NCI-H510A (cell line): ENCODE measurements around the gene SYCE1.
"Not testable (repeated sequence)": the region's sequence is repeated elsewhere in the genome, so short reads cannot be mapped to it uniquely, and the experiment has no call there.

Experiments
- DNase-seq: peaks from one replicate; lab custom pipeline; 2025; lab: John Stamatoyannopoulos, UW

Gene SYCE1

DNA sequence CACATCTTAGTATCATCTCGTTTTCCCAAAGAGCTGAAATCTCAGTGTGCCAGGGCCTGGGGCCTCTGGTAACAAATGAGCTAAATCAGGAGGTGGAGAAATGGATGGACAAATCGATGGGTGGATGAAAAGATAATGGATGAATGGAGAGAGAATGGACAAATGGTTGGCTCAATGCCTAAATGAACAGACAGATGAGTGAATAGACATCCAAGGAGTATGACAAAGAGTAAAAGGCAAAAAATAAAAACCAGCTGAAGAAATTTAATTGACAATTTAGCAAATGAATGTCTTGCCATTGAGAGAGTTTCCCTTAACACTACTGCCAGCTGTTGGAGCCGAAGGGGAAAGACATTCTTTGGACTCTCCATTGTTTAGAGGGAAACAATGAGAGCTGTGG lies 8.0 kb downstream of the SYCE1 start:
- no peak for DNase-seq

DNA sequence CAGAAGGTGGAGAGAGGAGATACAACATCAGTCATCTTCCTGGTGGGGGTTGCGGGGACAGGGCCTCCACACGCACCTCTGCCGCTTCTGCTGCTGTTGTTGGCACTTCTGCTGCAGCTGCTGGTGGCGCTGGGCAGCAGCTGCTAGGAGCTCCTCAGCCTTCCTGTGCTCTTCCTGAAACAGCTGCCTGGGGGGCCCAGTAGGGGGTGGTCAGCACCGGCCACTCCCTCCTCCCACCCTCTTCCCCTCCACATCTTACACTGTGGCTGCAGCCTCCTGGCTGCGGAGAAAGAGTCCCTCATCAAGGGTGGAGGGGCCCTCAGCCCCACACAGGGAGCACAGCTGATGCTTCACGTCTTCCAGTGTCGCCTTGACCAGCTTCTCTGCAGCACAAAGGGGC lies 9.9 kb downstream of the SYCE1 start:
- no peak for DNase-seq

DNA sequence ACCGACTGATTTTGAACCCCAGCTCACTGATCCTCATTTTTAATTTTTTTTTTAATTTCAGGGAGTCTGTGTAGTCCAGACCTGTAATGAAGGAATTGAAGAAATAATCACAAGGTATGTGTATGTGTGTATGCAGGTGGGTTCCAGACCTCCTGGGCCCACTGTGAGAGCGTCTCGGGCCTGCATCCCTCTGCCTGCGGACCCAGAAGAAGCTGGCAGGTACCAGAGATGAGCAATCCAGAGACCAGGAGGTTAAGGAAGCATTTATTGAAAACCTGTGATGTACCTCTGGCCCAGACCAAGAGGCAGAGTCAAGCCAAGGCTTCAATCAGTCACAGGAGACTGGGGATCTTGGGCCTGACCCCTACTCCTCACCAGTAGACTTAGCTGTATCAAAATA lies 10.8 kb downstream of the SYCE1 start:
- no peak for DNase-seq

DNA sequence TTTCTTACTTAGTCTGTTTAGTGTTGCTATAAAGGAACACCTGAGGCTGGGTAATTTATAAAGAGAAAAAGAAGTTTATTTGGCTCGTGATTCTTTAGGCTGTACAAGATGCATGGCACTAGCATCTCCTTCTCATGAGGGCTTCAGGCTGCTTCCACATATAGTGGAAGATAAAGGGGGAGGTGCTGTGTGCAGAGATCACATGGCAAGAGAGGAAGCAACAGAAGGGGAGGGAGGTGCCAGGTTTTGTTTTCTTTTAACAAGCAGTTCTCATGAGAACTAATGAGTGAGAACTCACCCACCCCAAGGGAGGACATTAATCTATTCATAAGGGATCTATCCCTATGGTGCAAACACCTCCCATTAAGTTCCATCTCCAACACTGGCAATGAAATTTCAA lies 20.9 kb downstream of the SYCE1 start:
- no peak for DNase-seq

DNA sequence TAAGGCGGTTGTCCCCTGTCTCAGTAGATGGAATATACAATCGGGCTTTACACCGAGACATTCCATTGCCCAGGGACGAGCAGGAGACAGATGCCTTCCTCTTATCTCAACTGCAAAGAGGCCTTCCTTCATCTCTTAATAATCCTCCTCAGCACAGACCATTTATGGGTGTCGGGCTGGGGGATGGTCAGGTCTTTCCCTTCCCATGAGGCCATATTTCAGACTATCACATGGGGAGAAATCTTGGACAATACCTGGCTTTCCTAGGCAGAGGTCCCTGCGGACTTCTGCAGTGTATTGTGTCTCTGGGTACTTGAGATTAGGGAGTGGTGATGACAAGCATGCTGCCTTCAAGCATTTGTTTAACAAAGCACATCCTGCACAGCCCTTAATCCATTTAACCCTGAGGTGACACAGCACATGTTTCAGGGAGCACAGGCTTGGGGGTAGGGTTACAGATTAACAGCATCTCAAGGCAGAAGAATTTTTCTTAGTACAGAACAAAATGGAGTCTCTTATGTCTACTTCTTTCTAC lies 23.9 kb downstream of the SYCE1 start:
- not testable (repeated sequence) for DNase-seq

DNA sequence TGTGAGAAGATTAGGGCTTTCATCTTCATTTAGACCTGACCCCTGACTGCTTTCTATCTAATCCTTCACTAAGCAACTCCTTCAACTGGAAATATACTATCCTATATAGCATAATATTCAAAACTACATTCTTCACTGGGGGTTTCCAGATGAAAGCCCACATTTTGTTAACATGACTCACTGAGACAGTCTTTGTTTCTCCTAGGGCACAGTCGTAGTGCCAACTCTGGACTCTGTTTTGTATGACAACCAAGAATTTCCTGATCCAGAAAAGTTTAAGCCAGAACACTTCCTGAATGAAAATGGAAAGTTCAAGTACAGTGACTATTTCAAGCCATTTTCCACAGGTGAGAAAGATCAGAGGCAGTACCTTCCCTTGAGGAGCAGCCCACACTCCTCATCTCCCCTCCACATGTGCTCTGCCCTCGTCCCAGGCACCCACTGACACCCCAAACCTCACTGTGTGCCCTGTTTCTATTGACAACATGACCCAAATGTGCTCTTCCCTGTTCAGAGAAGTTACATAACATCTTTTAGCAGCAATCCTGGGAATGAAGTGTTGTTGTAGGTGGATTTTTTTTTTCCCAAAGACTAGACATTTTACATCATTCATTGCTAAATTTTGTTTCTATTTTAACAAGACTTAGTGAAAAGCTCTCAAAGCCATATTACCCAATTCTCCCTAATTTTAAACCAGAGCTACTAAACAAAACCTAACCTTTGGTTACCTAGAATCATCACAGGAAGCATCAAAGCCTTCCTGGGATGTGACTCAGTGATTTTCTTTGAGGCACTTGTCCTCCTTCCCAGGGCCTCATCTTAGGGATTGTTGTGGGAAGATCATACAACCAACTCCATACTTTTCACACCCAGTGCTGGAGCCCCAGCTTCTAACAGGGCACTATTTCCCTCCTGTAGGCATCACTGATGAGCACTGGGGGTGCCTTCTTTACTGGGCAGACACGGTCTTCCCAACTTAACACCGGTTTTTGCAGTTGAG lies 27.5 kb downstream of the SYCE1 start:
- DNase-seq = no peak

DNA sequence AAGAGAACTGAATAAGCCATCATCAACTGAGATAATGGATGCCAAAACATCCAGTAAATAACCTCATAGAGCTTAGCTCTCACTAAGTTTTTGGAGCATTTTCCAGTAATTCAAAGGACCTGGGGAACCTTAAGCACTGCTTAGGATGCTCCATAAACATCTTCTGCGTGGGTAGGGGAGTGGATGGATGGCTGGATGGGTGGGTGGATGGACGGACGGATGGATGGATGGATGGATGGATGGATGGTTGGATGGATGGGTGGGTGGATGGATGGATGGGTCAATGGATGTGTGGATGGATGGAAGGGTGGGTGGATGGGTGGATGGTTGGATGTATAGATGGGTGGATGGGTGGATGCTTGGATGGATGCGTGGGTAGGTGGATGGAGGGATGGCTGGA lies 29.2 kb downstream of the SYCE1 start:
- DNase-seq = no peak

DNA sequence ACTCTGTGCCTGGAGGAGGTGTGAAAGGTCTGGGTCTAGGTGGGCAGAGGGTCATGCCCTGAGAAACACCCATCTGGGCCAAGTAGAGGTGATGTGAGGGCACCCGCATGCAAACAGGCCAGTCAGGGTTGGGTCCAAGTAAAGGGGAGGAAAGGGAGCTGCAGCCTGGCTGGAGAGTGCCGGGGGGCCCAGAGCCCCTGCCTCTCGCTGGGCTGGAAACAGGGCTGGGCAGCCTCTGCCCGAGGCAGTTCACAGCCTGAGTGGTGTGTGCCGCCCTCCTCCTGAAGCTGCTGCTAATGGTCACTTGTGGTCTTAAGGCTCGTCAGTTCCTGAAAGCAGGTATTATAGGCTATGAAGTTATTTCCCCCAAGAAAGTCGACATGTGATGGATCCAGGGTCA lies 31.0 kb downstream of the SYCE1 start:
- no peak for DNase-seq

DNA sequence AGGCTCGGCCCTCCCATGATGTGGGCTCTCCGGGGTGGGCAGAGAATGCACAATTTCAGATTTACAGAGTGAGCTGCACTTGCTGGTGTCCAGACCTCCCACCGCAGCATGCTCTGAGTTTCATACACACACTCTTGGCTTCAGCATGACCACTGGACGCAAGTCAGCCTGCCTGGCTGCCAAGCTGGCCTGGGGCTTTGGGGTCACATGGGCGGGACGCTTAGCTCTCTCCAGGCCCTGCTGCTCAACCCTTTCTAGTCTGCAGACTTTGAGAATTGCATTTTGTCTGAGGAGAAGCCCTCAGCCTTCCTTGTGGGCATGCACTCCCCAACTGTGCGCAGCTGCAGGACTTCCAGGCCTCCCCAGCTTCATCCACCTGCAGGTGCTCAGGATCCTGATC lies 32.5 kb downstream of the SYCE1 start:
- DNase-seq = no peak

DNA sequence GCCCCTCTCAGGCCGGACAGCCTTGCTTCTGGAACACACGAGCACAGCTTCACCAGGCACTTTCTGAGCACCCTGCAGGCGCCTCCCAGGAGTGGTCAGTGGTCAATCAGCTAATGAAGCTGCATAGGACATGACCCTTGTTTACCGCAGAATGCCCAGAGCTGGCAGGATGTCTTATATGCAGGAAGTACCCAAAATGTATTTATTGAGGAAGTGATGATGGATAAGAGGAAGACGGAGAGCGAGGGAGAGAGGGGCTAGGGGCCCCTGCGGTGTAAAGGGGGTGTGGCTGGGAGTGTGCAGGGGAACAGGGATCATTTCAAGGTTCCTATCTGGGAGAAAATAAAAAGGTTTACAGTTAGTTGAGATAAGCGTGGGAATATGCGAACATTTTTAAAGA lies 34.9 kb downstream of the SYCE1 start:
- DNase-seq = no peak

DNA sequence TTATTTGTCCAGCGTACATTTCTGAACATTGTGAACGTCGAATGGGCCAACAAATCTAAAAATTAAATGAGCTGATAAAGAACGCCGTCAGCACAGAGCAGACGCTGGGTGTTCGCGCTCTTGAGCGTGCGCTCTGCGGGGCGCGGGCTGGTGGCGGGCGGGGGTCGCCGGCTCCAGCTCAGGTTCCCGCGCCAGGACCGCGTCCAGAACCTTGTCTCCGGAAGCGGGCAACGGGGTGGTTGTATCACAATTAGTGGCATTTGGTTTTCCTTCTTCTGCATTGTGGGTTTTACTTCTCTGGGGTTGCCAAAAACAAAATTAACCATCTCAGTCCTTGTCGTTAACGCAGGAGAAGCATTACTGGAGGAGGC lies 35.8 kb downstream of the SYCE1 start:
- no peak for DNase-seq

DNA sequence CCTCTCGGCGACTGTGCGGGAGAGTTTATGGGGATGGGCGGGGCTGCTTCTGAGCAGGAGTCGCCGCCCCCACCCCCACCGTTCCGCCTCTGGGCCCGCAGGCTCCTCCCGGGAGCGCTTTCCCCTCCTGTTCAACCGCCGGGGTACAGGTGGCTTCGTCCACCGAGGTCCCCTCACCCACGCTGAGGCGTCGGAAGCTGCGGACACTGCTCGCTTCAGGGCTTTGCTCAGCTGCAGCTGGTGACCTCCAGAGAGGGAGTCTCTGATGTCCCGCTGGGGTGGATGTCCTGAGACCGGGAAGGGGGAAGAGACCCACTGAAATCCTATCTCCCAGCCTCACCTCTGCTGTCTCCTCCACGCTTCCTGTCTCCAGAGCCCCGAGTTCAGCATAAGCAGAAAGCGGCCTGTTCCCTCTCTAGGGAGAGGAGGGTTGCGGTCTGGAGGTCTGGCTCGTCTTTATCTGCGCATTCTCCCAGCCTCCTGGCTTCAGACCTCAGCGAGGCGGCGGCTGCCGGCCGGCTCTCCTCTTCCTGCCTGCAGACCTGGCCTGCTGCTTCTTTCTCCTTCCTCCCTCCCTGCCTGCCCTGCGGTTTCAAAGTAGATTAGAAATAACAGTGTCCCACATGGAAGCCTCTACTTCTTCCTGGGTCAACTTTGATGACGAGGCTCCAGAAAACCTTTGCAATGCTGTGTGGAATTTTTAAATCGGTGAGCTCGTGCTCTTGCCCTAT lies 36.4 kb downstream of the SYCE1 start:
- no peak for DNase-seq

DNA sequence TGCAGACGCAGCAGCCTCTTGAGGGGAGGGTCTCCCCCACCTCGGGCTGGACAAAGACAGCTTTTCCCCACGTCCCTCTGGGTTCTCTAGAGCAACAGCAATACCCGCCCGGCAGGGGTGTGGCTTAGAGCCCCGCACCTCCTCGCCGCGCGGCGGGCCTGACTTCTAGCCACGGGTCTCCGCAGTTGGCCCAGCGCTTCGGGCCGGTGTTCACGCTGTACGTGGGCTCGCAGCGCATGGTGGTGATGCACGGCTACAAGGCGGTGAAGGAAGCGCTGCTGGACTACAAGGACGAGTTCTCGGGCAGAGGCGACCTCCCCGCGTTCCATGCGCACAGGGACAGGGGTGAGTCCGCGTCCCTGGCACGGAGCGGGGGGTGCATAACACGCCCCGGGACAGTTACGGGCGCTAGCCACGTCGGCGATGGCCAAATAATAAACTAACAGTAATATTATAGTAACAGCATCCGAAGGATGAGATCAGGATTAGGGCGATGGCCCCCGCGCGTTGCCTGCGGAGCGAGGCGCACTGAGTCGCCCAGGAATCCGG lies 37.0 kb downstream of the SYCE1 start:
- no peak for DNase-seq

DNA sequence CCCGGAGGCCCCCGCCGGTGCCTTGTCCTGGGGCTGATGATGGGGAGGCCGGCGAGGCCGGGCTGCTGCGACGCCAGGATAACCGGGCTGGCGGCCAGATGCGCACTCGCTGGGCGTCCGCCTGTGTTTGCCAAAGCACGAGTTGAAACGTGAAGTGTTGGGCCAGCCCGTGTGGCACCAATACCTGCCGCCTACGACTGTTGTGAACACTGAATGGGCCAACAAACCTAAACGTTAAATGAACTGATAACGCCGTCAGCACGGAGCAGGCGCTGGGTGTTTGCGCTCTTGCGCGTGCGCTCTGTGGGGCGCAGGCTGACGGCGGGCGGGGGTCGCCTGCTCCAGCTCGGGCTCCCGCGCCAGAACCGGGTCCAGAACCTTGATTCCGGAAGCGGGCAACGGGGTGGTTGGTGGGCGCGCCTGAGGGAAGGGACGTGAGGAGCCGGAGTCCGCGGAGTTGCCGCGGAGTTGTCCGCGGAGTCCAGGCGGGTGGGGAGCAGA lies 37.6 kb downstream of the SYCE1 start:
- no peak for DNase-seq

DNA sequence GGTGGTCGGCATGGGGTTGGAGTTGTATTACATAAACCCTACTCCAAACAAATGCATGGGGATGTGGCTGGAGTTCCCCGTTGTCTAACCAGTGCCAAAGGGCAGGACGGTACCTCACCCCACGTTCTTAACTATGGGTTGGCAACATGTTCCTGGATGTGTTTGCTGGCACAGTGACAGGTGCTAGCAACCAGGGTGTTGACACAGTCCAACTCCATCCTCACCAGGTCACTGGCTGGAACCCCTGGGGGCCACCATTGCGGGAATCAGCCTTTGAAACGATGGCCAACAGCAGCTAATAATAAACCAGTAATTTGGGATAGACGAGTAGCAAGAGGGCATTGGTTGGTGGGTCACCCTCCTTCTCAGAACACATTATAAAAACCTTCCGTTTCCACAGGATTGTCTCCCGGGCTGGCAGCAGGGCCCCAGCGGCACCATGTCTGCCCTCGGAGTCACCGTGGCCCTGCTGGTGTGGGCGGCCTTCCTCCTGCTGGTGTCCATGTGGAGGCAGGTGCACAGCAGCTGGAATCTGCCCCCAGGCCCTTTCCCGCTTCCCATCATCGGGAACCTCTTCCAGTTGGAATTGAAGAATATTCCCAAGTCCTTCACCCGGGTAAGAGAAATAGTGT lies 38.3 kb downstream of the SYCE1 start, which contains the start of gene CYP2E1:
Gene CYP2E1 (plus strand): TSS at position 407 of the 632 bp plus-strand sequence. CDS start 33 bp downstream, at position 440.
- no peak for DNase-seq

DNA sequence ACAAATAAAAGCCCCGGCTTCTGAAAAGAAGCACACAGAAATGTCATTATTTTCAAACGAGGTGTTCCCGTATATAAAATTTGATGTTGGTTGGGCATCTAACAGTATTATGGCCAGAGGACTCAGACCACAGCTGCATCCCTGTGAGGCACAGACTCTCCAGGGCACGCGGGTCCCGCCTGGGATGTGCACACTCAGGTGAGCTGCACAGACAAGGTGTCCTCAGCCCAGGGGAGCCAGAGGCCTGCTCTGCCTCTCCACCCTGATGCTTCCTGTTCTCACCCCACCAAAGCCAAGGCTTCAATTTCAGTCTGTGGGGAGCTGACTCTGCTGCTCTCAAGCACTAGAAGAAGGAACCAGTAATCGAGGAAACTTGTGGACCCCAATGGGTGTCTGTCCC lies 39.9 kb downstream of the SYCE1 start:
- no peak for DNase-seq

DNA sequence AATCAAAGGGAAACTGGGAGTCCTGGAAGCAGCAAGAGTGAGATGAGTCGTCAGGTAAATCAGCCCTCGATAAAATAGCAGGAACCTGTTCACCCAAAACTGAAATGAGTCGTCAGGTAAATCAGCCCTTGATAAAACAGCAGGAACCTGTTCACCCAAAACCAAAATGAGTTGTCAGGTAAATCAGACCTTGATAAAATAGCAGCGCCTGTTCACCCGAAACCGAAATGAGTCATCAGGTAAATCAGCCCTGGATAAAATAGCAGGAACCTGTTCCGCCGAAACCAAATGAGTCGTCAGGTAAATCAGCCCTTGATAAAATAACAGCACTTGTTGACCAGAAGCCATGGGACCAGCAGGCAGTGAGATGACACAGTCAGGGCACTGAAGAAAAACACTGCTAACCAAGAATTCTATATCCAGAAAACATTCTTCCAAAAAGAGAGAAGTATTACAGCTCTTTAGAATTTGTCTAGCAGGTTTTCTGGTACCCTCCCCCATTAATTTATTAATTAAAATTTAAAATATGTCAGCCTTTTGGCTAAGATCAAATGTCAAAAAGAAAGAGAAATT lies 41.7 kb downstream of the SYCE1 start:
- DNase-seq = no peak

DNA sequence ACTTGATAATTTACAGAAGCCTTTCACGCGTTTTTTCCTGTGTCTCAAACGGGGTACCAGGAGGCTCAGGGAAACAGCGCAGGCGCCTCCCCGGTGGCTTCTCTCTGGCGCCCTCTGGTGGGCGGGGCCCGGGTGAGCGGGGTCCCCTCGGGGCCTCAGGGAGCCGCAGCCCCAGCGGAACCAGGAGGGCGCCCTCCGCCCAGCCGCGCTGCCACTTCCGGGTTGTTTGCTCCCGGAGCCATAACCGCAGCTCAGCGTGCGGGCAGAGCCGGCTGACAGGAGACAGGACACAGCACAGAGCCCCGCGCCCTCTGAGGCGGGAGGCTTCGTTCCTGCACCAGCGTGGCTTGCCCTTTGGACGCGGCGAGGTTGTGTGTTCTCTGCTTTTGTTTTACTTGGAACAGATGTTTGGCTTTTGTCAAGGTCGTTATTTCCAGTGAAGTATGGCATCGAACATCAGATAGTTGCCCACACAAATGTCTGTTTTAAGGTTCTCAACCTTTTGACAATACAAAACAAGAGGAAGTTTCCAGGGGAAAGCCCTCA lies 45.1 kb downstream of the SYCE1 start:
- DNase-seq = no peak

DNA sequence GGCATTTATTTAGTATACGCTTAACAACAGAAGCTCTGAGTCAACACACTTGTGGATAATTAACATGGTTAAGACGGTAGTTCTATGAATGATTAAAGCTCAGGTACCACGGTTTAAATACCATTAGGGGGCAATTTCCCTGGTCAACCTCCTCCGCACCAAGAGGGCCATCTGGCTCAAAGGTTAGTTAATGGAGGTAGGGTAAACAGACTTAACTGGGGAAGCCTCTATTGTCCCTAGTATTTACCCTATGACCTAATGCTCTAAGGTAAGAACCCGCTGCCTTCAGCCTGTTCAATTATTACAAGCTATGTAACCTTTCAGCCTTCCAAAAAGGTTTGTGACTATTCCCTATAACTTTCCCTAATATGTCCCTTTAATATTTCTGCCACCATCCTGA lies 46.9 kb downstream of the SYCE1 start:
- DNase-seq = not testable (repeated sequence)

DNA sequence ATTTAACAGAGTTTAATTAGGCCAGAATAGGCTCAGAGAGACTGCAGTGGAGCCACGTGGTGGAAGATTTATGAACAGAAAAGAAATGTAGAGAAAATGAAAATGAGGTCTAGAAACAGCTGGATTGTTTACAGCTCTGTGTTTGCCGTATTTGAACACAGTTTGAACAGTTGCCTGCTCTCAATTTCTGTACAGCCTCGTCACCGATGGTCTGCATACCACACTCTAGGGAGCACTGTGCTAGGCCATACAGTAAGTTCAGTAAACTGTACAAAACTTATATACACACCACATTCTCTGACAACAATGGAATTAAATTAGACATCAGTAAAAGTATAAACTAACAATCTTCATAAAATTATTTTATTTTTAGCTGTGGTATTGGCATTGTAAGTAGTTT lies 49.3 kb downstream of the SYCE1 start:
- no peak for DNase-seq

DNA sequence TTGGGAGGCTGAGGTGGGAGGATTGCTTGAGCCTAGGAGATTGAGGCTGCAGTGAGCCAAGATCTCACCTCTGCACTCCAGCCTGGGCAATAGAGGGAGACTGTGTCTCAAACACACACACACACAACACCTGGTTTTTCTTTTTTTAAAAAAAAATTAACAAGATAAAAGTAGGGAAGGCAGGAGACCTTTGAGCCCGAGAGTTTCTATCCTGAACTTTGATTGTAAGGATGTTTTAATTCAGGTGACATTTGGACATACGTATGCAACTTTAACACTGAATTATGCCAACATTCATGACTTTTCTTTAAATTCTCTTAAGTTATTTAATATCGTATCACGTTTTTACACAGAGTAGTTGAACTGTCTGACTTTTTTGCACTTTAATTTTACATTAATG lies 49.9 kb downstream of the SYCE1 start:
- DNase-seq = no peak
